NCI-H1105 (cell line): ENCODE results near the gene PITPNM3.
A peak's percentile ranks its signal among the peaks of the same experiment; 100 is the strongest.

Experiments used
- DNase-seq: peaks from one replicate; lab custom pipeline; 2025; lab: John Stamatoyannopoulos, UW

Gene PITPNM3

DNA sequence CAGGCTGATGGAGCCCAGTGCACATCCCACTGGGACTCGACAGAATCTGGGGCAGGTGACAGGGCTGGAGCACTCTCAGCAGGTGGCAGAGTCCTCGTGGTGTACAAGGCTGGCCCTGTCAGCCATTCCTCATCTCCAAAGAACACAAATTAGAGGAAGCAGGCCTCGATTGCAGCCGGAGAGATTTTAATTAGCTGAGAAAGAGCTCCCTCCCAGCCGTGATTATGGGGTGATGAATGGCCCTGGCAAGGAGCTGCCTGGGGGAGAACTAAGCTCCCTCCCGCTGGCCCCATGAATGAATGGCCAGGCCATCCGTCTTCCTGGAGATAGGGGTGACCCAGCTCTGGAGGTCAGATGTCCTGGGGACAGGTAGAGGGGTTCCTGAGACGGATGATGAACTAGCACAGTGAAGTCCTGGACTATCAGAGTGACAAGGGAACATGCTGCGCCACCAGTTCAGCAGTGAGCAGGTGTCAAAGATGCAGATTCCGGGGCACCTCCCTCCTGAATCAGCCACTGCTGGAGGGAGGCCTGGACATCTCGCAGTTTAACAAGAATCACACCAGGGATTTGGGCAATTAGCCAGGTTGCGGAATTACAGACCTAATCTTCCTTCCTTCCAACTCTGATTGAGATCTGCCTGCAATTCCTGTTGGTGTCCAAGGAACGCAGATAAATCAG is 76.6 kb downstream of the PITPNM3 start:
- no peak for DNase-seq

DNA sequence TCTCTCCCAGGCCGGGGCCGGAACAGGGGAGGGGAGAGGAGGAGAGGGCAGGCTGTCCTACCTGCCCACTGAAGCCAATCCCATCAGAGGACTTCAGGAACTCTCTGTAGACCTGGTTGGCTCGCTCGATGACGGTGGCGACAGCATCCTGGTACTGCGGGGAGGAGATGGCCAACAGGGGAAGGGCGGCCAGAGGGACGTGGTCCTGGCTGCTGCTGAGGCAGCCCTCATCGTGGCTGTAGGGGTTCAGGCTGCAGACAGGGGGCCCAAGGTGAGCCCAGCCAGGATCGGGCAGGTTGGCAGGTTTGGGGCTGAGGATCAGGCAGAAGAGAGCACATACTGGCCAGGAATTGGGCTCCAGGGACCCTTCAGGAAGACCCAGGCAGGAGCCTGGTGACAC is 77.9 kb downstream of the PITPNM3 start:
- no peak for DNase-seq

DNA sequence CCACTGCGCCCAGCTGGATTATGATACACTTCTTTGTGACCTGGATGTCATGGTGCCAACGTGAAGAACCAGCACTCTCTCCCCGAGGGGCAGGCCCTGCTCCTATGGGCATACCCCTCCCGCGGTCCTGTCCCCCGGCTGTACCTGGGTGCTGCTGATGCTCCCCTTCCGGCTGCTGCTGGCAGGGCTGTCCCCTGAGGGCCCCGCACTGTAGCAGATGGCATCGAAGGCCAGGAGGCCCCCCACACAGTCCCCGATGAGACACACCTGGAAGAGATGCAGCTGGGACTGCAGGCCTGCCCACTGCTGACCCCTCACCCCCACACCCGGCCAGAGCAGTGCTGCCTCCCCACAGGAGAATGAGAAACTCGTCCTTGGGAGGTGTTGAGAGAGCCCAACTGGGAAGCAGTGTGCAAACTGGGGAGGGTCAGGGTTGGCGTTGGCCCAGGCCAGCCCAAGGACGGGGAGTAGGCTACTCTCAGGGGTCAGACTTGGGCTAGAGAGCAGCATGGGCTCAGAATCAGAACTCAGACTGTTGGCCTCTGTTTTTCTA is 78.4 kb downstream of the PITPNM3 start:
- DNase-seq = no peak

DNA sequence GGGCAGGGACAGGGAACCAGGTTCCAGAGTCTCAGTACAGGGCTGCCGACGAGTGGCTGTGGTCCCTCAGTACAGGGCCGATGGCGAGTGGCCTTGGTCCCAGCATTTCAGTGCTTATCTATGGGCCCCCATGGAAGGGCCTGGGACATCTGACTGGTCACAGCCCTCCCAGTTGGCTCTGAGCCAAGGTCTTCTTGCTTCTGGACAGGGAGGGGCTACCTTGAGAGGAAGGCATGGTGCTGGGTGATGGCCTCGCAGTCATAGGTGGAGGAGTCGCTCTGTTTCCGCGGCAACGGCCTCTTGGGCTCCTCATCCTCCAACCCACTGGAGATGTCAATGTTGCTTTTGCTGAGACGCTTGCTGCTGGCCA is 79.6 kb downstream of the PITPNM3 start:
- no peak for DNase-seq

DNA sequence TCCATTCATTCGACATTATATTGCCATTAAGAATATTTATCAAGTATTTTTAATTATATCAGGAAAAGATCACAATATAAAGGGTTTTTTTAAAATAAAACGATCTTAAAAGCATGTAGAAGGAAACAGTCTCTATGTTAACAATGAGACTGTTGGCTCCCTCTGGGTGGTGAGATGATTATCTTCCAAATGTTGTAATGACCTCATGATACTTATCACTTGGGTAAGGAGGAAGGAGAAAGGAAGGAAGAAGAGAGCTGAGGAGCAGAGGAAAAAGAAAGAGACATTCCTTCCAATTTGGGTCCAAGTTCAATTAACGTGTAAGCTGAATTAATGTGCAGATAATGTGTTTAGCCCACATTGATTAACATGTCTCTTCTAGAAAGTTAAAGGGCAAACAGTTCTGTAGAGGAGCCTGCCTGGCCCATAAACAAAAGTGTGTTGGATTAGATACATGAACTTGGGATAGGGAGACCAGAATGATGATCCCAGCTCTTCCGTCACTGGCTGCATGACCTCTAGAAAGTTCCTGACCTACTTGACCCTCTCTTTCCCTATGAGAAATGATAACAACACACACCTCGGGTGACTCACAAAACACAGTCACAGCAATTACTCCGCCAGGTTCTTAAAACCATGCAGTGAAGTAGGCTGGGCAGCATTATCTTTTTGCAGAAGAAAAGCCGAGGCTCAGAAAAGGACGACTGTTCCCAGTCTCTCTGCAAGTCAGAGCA is 80.1 kb downstream of the PITPNM3 start:
- no peak for DNase-seq

DNA sequence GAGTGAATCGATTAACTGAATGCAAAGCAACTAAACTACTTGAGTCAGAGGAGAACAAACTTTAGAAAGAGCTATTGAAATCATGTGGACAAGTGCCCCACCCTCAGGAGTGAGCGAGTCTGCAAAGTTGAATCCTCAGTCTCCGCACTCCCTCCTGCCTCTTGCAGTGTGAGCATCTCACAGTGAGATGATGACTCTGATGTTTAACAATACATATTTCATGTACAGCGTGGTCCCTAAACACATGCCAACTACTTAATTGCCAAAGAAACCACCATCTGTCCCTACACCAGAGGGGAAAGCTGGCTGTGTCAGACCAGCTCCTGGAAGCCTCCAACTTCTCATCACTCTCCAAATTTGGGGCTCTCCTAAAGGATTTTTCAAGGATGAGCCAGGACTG is 80.9 kb downstream of the PITPNM3 start:
- no peak for DNase-seq

DNA sequence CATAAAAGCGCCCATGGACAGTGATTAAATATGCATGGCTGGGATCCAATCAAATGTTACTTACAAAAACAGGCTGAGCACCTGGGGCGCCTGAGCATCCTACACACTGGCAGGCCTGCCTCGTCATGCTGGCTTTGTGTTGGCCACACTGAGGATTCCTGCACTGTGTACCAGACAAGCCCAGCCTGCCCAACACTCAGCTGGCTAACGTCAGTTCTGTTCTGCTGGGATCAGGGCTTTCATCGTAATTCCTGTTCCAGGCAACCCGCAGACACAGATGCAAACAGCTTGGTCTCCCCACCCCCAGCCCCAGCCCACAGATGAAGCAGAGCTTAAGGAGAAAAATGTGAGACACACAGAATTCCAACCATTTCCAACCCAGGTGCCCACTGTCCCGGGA is 81.4 kb downstream of the PITPNM3 start:
- no peak for DNase-seq

DNA sequence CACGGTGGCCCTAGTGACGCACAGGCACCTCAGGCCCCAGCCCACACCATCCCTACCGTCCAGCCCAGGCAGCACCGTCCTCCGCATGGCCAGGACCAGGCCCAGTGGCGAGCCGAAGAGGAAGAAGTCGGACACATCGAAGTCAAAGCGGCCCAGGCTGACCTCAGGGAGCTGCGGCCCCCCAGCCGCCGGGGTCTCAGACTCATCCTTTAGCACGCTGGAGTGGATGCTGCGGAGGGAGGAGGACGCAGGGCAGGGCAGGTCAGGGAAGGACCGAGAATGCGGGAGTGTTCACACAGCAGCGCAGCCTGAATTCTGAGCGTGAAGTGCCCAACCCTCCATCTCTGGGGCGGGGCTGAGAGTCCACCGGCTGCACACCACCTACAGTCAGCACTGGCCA is 82.0 kb downstream of the PITPNM3 start:
- DNase-seq = no peak

DNA sequence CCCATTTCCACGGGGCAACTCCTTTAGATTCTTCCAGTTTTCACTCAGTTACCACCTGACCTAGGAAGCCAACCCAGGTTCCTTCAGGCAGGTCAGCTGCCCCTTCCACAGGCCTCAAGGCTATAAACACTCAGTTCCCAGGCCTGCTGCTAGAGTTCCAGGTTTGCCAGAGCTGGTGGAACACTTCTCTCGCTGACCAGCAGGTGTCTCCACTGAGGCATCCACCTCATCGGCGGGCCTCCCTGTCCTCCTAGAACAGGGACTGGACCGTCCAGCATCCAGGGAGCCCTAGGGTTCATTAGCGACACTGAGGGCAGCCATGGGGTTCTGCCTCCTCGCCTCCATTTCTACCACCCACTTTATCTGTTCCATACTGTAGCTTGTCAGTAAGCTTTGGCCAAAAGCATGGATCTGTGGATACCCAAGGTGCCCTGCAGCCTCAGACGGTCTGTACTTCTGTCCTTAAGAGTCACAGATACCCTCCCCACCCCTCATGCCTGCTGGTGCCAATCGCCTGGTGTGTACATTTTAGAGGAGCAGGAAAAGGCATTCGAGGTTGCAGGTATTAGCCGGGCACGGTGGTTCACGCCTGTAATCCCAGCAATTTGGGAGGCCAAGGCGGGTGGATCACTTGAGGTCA is 83.1 kb downstream of the PITPNM3 start:
- peak; percentile 31 for DNase-seq

DNA sequence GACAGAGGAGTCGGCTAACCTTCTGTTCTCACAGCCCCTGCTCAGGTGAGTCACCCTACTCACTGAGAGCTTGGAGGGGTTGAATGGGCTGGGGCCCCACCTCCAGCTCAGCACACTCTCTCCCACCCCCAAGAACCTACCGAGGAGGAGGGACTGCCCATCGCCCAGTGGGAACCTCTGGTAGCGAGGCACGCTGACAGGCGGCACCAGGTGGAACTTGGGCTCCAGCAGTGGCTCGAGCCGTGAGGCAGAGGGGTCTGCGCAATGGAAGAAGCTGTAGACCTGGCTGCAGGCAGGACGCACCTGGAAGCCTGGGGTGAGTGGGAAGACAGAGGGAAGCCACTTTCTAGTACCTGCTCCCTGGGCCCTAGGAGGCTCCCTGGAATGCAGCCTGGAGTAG is 83.8 kb downstream of the PITPNM3 start:
- no peak for DNase-seq

DNA sequence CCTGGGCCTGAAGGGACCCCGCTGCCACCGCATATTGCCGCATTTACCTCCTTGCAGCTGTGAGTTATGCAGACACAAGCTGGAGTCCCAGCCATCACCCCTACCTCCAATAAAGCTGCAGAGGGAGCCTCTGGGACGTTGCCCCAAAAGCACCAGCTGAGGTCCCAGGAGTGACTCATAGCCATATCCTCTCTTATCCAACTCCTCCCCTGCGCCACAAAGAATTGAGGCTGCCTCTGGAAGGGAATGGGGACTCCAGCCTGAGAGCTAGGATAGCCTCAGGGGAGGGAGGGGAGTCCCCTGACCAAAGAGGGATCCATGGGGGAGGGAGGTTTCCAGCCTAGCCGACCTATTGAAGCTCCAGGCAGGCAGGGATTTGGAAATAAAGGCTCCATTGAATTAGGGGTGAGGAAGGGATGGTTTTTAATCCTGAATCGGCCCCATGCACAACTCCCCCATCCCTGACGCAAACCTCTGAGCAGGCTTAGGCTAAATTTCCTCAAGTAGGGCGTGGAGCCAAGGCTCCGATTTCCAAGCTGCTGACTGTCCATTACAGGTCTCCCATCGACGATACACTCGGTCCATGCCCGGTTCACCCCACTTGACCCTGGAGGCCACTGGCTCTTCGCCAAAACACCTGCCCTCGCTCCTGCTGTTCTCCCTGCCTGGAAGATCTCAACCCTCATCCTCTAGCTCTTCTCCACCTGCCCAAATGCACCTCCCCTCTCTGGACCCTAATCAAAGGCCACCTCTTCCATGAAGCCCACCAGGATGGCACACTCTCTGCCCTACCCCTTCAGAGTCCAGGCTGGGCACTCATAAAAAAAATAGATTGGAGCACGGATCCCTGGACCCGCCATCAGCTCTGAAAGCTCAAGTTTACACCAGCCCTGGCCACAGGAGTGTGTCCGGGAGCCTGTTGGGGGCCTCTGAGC is 84.6 kb downstream of the PITPNM3 start:
- DNase-seq = no peak

DNA sequence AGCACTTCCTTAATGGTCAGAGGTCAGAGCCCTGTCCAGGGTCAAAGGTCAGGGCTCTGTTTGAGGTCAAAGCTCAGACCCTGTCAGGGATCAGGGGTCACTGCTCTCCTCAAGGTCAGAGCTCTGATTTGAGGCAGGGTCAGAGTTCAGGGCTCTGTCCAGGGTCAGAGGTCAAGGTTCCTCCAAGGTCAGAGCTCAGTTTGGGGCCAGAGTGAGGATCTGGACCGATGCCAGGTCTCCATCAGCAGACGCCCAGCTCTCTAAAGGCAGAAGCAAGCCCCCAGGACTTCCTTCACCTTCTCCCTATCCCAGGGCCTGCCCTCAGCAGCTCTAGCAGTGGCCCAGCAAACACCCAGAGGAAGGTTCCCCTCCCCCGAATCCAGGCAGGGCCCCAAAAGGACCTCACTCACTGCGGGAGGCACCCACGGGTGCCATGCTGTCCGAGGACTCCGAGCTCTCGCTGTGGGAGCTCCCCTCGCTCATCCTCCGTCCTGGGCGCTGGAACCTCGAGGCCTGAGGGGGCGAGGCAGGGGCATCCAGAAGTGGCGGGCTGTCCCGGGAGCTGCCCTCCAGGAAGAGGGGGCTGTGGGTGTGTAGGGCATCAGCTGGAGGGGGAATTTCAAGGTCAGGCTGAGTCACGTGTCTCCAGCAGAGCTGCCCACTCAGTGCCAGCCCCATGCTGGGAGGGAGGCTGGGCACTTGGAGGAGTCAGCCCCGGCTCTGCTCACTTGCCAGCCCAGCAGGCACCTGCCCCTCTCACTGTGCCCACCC is 85.4 kb downstream of the PITPNM3 start:
- DNase-seq = no peak

DNA sequence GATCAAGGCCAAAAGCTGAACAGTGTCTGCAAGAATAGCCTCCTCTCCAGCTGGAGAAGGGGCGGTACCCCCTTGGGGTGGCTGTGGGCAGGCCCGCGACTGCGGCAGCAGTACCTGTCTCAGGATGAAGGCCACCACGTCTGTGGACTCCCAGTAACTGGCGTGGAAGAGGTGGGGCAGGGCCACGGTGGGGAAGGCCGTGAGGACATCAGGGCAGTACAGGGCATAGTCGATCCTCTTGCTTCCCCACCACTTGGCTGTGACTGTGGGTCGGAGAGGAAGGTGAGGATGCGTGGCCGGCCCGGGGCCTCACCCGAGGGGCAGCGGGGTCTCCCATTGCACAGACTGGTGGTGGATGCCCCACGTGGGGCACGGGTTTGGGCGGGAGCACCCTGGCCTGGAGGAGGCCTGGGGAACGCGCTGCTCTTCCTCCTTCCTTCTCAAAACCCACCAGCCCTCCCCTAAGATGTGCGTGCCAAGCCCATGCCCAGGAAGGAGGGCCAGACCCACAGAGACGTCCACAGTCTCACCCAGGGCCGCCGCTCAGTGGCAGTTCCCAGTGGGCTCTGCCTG is 86.1 kb downstream of the PITPNM3 start:
- DNase-seq = no peak

DNA sequence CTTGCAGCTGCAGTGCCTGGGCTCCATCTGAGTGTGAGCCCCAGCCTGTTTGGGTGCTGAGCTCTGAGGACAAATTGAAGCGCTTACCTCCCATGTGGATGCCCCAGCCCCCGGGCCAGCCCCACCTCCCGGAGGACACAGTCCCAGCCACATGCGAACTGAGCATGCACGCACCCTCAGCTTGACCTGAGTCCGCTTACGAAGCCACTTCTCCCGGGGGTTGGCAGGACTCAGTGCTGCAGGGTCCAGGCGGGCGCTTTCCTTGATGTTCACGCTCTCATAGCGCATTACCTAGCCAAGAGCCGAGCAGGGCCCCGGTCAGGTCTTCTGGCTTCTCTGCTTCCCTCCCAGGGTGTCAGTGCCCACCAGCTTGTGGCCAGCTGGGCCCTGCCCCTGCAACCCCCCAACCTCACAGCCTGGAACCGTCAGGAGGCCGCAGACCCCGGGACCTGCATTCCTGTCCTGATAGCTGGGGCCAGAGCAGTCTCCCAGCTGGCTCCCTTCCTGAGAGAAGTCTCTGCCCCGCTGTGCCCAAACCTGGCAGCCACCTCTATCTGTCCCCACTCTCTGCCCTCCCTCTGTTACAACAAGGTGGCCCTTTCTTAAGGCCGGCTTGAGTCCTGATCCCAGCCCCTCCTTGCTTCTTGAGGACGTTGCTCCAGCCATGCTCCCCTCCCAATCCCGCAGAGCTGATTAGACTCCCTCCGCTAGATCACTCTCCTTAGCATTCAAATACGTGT is 88.1 kb downstream of the PITPNM3 start:
- DNase-seq = no peak

DNA sequence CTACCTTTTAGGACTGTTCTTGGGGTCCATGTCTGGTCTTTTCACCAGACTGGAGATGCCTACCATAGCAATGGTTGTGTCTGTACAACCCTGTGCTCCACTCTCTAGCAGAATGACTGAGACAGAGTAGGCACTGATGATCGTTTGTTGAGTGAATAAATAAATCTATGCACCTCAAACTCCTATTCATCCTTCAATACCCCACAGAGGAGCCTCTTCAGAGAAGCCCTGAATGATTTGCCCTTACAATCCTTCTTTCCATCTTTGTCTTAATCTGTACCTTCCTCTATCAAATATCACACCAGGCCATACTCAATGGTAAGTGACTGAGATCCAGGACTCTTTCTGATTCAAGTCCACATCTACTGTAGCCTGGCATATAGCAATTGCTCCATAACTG is 88.8 kb downstream of the PITPNM3 start:
- no peak for DNase-seq

DNA sequence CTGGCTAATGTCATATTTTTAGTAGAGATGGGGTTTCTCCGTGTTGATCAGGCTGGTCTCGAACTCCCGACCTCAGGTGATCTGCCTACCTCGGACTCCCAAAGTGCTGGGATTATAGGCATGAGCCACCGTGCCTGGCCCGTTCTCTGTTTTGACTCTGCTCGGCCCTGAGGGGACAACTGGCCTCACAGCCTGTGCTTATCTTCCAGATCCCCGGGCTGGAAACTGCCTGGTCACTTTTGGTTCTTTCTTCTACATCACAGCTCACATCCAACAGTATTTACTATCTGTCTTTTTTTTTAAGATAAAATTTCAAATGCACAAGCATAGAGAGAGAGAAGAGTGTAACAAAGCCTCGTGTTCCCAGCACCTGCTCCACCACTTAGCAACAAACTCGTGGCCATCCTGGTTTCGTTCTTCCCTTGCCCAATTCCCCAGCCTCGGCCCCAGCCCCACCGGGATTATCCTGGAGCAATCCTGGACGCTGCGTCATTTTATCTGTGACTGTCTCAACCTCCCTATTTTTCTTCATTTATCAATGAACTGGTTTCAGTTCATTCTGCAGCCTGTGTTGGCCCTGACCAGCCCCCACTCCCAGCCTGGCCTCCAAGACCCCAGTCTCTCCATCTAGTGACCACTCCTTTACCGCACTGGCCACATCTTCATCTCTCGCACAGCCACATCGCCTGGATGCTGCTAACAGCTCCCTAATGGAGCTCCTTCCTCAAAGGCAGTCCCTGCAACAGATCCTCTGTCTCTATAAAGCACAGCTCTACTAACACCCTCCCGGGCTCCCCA is 91.0 kb downstream of the PITPNM3 start:
- no peak for DNase-seq

DNA sequence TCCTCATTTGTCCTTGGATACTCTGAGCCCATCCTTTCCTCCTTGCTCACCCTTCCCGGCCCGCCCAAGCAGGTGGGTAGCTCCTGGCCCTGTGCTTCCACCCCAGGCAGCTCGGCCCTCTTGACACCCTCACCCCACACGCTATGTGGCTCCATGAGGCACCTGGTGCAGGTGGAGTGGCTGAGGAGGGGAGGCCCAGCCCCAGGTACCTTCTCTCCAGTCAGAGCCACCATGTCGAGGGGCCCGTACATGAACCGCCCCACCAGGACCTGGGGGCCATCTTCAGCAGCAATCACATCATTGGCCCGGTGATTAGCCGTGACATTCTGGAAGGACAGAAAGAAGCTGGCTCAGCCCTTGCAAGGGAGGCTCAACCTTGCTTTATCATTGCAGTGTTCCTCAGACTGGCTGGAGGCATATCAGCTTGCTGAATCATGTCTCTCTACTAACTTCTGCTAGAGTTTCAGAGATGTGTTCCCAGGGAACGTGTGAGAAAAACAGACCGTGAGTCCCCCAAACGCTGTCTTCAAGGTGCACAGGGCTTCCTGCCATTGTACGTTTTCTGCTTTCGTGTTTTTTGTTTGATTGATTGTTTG is 91.8 kb downstream of the PITPNM3 start:
- no peak for DNase-seq

DNA sequence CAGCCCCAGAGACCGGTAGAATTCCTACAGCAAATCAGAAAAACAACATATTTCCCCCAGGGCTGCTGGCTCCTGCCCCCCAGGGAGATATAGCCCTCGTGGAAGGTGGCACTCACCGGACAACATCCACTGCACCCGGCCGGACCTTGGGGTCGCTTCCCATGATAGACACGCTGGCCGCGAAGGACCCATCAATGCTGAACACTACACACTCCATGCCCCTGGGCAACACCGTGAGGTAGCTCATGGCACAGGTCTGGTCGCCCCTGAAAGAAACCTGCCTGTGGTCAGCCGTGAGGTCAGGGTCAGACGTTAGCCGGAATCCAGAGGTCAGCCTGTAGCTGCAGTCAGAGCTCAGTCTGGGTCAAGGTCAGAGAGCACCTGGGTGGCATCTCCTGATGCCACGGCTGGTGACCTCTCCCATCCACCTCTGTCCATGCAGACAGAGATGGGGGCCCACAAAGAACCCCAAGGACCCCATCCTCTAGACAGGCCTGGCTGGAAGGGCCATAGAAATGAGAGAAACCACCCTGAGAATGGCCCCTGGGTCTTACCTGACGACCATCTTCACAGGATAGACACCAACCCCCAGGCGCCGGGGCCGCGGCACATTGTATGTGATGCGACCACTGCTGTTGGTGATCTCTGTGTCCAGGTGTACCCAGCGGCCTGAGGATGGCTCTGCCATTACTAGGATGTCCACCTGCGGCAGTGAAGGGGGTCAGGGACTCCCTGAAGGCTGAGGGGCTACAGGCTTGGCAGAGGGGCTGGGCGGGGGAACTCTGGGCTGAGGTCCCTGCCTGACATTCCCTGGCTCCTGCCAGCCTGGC is 92.5 kb downstream of the PITPNM3 start:
- no peak for DNase-seq
